Adipocyte (in vitro differentiated cells): ENCODE results near the gene RBM14.
"Not testable (repeated sequence)": the region's sequence is repeated elsewhere in the genome, so short reads cannot be mapped to it uniquely, and the experiment has no call there.

Experiments used
- DNase-seq: peaks from one replicate; pipeline ENCODE4 v3.0.0-alpha.2; 2015; ENCODE audit warnings: low read depth
- H3K27me3 ChIP-seq: replicated peaks from 2 replicates; pipeline ENCODE4 v1.7.0; 2013; ENCODE audit warnings: mild to moderate bottlenecking, low read length, moderate library complexity; ENCODE audit not compliant: control insufficient read depth, insufficient read depth
- H3K36me3 ChIP-seq: 2 replicates; pipeline ENCODE4 v1.7.0; 2013; ENCODE audit warnings: low read length, mild to moderate bottlenecking, moderate library complexity; ENCODE audit not compliant: control insufficient read depth, insufficient read depth, severe bottlenecking
- H3K4me1 ChIP-seq: 2 replicates; pipeline ENCODE4 v1.7.0; 2013; ENCODE audit warnings: mild to moderate bottlenecking, low read length, moderate library complexity; ENCODE audit not compliant: control insufficient read depth, insufficient read depth
- H3K4me3 ChIP-seq: 2 replicates; pipeline ENCODE4 v1.7.0; 2013; ENCODE audit warnings: mild to moderate bottlenecking, low read length, moderate library complexity
- H3K9ac ChIP-seq: 2 replicates; pipeline ENCODE4 v1.7.0; 2013; ENCODE audit warnings: mild to moderate bottlenecking, low read length, moderate library complexity
- H3K9me3 ChIP-seq: 2 replicates; pipeline ENCODE4 v1.7.0; 2013; ENCODE audit warnings: mild to moderate bottlenecking, low read length, moderate library complexity; ENCODE audit not compliant: control insufficient read depth

RBM14 gene

DNA sequence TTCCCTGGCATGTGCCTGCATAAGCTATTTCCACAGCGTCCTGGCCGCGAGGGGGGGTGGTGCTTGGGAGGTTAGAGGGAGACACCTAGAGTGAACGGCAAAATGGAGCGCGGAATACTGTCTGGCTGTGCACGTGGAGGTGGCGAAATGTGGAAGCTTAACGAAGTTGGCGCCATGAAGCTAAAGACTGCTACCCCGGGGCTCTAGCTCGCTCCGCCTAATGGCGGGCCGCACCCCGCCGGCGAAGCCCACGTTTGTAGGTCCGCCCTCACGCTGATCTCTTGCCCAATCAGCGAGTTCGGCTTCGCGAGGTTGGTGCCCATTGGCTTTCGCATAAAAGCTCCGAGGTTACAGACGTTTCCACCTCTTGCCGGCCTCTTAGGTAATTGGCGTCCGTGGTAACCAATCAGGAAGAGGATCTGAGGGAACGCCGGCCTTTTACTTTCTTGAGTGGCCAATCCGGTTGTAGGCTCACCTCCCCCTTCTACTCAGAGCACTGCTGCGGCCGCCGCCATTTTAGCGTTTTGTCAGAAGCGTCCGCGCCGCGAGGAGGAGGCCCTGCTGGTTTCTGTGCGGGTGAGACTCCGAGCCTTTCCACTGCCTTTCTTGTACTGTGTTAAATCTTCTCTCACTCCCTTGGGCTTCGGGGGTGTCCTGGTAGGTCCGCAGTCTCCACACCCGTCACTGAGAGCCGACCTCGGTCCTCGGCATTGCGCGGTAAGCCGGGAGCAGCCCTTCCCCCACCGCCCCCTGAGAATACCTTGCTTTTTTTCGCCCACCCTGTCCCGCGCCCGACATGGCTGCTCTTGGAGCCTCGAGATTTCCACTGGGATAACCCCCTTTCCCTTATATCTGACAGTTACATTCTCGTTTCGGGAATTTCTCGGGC lies 22.0 kb downstream of the RBM14 start, which contains the start of gene RBM4:
RBM4 (plus strand) TSS at position 527 of the 889 bp plus-strand sequence. CDS start 1,009 bp downstream, outside the sequence.
- no peaks in the 10 kb centered on the region for H3K9me3 ChIP-seq
- H3K27me3 ChIP-seq, result no peaks in the 10 kb centered on the region
- peak within 1 kb of the TSS; percentile 95 for H3K9ac ChIP-seq
- peaks cover 50% of the 10 kb centered on the region for H3K36me3 ChIP-seq
- peak within 1 kb of the TSS; percentile 94 for H3K4me3 ChIP-seq
- DNase-seq, result peak; percentile 100
- peaks cover 50% of the 10 kb centered on the region for H3K4me1 ChIP-seq

DNA sequence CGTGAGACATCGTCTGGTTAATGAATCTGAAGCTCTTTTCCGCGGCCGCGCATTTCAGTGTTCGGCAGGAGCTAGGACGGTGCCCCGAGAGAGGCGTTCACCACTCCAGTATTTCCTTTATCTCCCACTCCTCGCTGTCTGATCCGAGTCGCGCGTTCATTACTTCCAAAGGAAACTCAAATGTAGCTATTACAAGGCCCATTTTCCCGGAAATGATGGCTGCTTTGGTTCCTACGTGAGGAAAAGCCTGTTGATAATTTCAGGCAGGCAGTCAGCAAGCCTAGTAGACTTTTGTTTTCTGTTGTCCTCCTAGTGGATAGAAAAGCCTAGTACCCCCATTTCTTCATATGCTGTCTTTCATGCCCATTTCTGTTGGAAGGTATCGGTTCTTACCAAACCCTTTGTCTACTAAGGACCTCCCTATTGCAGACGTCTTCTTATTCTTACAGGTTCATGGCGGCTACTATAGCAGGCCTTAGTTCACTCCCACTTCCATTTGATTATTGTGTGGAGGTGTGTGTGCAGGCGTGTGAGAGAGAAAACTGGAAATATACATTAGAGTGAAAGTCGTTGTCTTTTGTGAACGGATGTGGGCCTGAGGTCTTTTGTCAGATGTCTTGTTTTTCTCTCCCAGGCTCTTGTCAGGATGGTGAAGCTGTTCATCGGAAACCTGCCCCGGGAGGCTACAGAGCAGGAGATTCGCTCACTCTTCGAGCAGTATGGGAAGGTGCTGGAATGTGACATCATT lies 22.8 kb downstream of the RBM14 start:
- peaks cover 54% of the 10 kb centered on the region for H3K36me3 ChIP-seq
- H3K27me3 ChIP-seq, result no peaks in the 10 kb centered on the region
- H3K4me1 ChIP-seq, result peaks cover 58% of the 10 kb centered on the region
- H3K4me3 ChIP-seq, result peak overlapping the region; percentile 94
- H3K9ac ChIP-seq, result peak overlapping the region; percentile 95
- no peaks in the 10 kb centered on the region for H3K9me3 ChIP-seq
- peak; percentile 72 for DNase-seq

DNA sequence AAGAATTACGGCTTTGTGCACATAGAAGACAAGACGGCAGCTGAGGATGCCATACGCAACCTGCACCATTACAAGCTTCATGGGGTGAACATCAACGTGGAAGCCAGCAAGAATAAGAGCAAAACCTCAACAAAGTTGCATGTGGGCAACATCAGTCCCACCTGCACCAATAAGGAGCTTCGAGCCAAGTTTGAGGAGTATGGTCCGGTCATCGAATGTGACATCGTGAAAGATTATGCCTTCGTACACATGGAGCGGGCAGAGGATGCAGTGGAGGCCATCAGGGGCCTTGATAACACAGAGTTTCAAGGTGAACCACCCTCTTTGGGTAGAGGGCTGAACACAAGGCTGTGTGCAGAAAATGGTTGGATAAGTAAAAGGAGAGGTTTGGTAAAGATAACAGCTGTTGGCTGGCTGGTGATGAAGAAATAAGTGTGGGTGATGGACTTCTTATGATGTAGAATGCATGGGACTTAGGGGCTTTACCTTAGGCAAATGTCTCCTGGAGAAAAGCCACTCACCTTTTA lies 23.4 kb downstream of the RBM14 start:
- H3K9me3 ChIP-seq, DNase-seq, H3K27me3 ChIP-seq: not testable (repeated sequence)
- Histone ChIP-seq H3K9ac (peak overlapping the region; percentile 95), H3K36me3 (peaks cover 55% of the 10 kb centered on the region), H3K4me3 (peak overlapping the region; percentile 94), H3K4me1 (peaks cover 64% of the 10 kb centered on the region)

DNA sequence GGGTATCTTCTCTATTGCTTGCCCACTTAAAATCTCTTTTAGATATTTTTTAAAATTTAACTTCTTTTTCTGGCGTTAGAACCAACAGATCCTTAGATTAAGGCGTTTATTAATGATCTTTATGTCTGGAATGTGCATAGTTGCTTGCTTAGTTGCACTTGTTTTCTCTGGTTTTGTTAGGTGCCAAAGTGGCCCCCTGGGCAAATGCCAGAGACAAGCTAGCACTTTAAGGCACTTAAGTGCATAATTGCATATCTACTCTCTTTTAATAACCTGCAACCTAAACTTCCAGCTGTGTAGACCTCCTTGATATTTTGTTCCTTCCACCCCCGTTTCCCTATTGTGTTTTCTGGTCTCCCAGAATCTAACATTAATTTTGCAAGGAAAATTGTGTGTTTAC lies 25.4 kb downstream of the RBM14 start:
- Histone ChIP-seq H3K4me3 (peak overlapping the region; percentile 94), H3K27me3 (no peaks in the 10 kb centered on the region), H3K9ac (peak overlapping the region; percentile 27), H3K9me3 (no peaks in the 10 kb centered on the region), H3K36me3 (peaks cover 70% of the 10 kb centered on the region), H3K4me1 (peaks cover 77% of the 10 kb centered on the region)
- peak; percentile 19 for DNase-seq

DNA sequence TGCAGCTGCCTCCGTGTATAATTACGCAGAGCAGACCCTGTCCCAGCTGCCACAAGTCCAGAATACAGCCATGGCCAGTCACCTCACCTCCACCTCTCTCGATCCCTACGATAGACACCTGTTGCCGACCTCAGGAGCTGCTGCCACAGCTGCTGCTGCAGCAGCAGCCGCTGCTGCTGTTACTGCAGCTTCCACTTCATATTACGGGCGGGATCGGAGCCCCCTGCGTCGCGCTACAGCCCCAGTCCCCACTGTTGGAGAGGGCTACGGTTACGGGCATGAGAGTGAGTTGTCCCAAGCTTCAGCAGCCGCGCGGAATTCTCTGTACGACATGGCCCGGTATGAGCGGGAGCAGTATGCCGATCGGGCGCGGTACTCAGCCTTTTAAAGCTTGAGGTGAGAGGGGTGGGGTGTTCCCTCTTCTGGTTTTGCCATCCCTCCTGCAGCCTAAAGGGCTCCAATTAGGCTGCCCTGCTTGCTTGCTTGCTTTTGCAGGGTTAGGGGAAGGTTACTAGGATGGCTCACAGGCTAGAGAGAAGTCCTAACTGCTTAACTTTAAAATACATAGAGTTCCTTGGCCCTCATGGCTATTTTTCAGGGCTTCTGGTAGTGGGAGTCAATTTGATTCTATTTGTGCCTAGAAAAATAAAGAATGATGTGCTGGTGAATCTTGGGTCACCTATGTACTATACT lies 27.5 kb downstream of the RBM14 start:
- peaks cover 85% of the 10 kb centered on the region for H3K36me3 ChIP-seq
- no peaks in the 10 kb centered on the region for H3K27me3 ChIP-seq
- H3K4me1 ChIP-seq, result peaks cover 68% of the 10 kb centered on the region
- DNase-seq, result no peak
- no peak overlapping the region for H3K9ac ChIP-seq
- peak overlapping the region; percentile 94 for H3K4me3 ChIP-seq
- no peaks in the 10 kb centered on the region for H3K9me3 ChIP-seq

DNA sequence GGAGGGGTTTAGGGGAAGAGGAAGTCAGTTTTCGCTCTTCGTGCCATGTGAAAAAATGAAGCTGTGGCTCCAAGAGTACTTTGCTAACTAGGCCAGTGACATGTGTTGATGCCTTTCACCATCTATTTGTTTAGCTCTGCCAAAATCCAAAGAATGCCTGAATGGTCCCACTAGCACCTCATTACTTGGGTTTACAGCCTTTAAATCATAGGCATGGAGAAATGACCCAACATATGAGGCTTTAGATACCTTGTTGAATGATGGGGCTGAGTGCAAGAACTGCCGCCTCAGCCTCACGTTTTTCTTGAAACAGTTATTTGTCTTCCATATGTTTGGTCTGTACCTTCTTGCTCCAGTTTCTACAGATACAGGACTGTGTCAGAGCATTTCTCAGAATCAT lies 30.4 kb downstream of the RBM14 start:
- Histone ChIP-seq H3K27me3 (no peaks in the 10 kb centered on the region), H3K4me3 (no peak overlapping the region), H3K4me1 (peaks cover 43% of the 10 kb centered on the region), H3K36me3 (peaks cover 76% of the 10 kb centered on the region), H3K9me3 (no peaks in the 10 kb centered on the region), H3K9ac (no peak overlapping the region)
- no peak for DNase-seq

DNA sequence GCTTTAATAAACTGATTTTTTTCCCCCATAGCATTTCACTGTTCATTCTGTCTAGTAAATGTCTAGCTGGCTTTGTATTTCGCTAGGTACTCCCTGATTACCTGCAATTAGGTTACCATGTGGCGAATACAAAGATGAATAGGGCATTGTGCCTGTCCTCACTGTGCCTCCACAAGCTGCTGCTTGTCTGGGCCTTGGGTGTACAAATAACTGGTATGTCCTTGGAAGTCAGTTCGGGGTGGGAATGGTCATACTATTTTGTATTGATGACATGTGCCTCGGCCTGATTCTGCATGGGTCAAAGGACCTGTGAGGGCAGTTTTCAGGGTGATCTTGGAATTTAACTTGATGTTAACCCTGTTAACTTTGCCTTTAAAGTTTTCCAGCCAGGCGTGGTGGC lies 33.5 kb downstream of the RBM14 start:
- peaks cover 12% of the 10 kb centered on the region for H3K4me1 ChIP-seq
- no peaks in the 10 kb centered on the region for H3K27me3 ChIP-seq
- DNase-seq, result no peak
- H3K4me3 ChIP-seq, result no peak overlapping the region
- peaks cover 46% of the 10 kb centered on the region for H3K36me3 ChIP-seq
- H3K9me3 ChIP-seq, result no peaks in the 10 kb centered on the region
- H3K9ac ChIP-seq, result no peak overlapping the region

DNA sequence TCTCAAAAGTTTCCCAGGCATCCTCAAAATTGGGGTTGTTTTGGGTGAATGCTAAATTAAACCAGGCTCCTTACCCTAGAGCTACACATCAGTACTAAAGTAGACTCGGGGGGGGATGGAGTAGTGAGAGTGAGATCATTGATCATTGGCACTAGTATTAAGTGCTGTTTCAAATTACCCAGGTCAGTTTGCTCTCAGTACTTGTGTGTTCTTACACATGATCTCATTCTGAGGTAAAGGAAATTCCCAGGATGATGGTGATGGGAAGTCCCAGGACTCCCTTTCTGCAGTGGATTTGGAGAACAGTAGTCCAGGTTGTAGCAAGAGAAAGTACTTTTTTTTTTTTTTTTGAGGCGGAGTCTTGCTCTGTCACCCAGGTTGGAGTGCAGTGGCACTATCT lies 34.6 kb downstream of the RBM14 start:
- Histone ChIP-seq H3K36me3 (peaks cover 35% of the 10 kb centered on the region), H3K9me3 (no peaks in the 10 kb centered on the region), H3K4me1 (peaks cover 1% of the 10 kb centered on the region), H3K9ac (no peak overlapping the region), H3K4me3 (no peak overlapping the region), H3K27me3 (no peaks in the 10 kb centered on the region)
- no peak for DNase-seq

DNA sequence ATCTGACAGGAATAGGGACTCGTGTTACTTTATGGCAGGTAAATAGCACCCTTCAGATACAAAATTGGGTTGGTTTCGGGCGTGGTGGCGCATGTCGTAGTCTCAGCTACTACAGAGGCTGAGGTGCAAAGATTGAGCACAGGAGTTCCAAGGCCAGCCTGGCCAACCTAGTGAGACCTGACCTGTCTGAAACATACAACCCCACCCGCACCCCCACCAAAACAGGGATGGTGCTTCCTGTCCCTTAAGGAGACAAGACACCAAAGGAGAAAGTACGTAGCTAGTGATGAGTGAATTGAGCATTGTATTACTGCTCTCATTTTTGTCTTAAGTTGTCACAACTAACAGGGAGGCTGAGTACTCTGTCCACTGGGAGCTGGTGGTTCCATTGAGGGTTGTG lies 36.2 kb downstream of the RBM14 start:
- H3K9ac ChIP-seq, result no peak overlapping the region
- no peak for DNase-seq
- H3K4me3 ChIP-seq, result no peak overlapping the region
- no peaks in the 10 kb centered on the region for H3K4me1 ChIP-seq
- H3K9me3 ChIP-seq, result no peaks in the 10 kb centered on the region
- peaks cover 18% of the 10 kb centered on the region for H3K36me3 ChIP-seq
- H3K27me3 ChIP-seq, result no peaks in the 10 kb centered on the region

DNA sequence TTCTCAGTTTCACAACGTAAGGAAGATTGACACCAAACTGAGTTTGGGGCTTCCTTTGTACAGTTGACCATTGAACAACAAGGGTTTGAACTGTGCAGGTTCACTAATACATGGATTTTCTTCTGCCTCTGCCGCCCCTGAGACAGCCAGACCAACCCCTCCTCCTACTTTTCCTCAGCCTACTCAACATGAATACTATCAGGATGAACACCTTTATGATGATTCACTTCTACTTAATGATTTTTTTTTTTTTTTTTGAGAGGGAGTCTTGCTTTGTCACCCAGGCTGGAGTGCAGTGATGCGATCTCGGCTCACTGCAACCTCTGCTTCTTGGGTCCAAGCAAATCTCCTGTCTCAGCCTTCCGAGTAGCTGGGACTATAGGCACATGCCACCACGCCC lies 36.7 kb downstream of the RBM14 start:
- DNase-seq, result no peak
- no peaks in the 10 kb centered on the region for H3K9me3 ChIP-seq
- H3K36me3 ChIP-seq, result peaks cover 15% of the 10 kb centered on the region
- no peaks in the 10 kb centered on the region for H3K4me1 ChIP-seq
- no peak overlapping the region for H3K4me3 ChIP-seq
- H3K9ac ChIP-seq, result no peak overlapping the region
- no peaks in the 10 kb centered on the region for H3K27me3 ChIP-seq

DNA sequence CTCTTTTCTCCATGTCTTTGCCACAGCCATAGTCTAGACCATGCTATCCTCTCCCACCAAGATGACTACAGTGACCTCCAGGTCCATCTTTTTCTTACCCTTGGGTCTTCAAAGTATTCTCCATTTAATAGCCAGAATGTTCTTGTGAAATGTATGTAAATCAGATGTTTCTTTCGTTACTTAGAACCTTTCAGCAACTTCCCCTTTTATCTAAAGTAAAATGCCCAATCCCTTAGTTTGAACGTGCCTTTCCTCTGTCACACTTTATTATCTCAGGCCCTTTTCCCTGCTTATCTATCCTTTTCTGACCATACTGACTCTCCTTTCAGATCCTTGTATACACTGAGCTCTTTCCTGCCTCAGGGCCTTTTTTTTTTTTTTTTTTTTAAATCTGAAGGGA lies 43.3 kb downstream of the RBM14 start:
- peaks cover 6% of the 10 kb centered on the region for H3K4me1 ChIP-seq
- DNase-seq, result no peak
- H3K4me3 ChIP-seq, result no peak overlapping the region
- H3K27me3 ChIP-seq, result no peaks in the 10 kb centered on the region
- no peaks in the 10 kb centered on the region for H3K9me3 ChIP-seq
- H3K36me3 ChIP-seq, result peaks cover 32% of the 10 kb centered on the region
- H3K9ac ChIP-seq, result no peak overlapping the region
